Right kidney (tissue), 1 donor: ENCODE measurements around the gene PODXL.
"Not testable (repeated sequence)": the region's sequence is repeated elsewhere in the genome, so short reads cannot be mapped to it uniquely, and the experiment has no call there.

Experiments
- DNase-seq: peaks from one replicate; pipeline ENCODE4 v3.0.0-alpha.2; 2016

PODXL gene

GRCh38 chr7:131513245-131514061, 43.0 kb downstream of the PODXL start:
- peak; percentile 59 for DNase-seq

- no peak for DNase-seq
Observed at GRCh38 chr7:131511774-131512535, 44.5 kb downstream of the PODXL start.

- no peak for DNase-seq
Observed at GRCh38 chr7:131511071-131511470, 45.4 kb downstream of the PODXL start.

- no peak for DNase-seq
Observed at GRCh38 chr7:131509781-131510180, 46.6 kb downstream of the PODXL start.

- no peak for DNase-seq
Observed at GRCh38 chr7:131508754-131509486, 47.5 kb downstream of the PODXL start.

GRCh38 chr7:131507592-131508331, 48.7 kb downstream of the PODXL start:
- peak; percentile 60 for DNase-seq

- no peak for DNase-seq
Observed at GRCh38 chr7:131506597-131506996, 49.8 kb downstream of the PODXL start.

GRCh38 chr7:131505636-131506557, 50.5 kb downstream of the PODXL start:
- DNase-seq: no peak

GRCh38 chr7:131505037-131505620, 51.3 kb downstream of the PODXL start:
- not testable (repeated sequence) for DNase-seq

- no peak for DNase-seq
Observed at GRCh38 chr7:131504157-131504899, 52.1 kb downstream of the PODXL start.

- DNase-seq: no peak
Observed at GRCh38 chr7:131503639-131504038, 52.8 kb downstream of the PODXL start.

- DNase-seq: no peak
Observed at GRCh38 chr7:131502810-131503508, 53.5 kb downstream of the PODXL start.

- no peak for DNase-seq
Observed at GRCh38 chr7:131501930-131502685, 54.3 kb downstream of the PODXL start.

GRCh38 chr7:131501422-131501821, 55.0 kb downstream of the PODXL start:
- no peak for DNase-seq

- DNase-seq: no peak
Observed at GRCh38 chr7:131500357-131500756, 56.1 kb downstream of the PODXL start.

GRCh38 chr7:131499801-131500200, 56.6 kb downstream of the PODXL start:
- DNase-seq: no peak

GRCh38 chr7:131498237-131498885, 58.1 kb downstream of the PODXL start:
- no peak for DNase-seq

GRCh38 chr7:131497454-131497853, 59.0 kb downstream of the PODXL start:
- DNase-seq: no peak
